MM.1S (cell line): ENCODE data around the gene KRT4.

Experiments used
- DNase-seq: peaks from one replicate; pipeline ENCODE4 v3.0.0-alpha.2; 2015
- H2AFZ ChIP-seq: fragments of 300-600 bp; sonication (generic); 2 replicates; pipeline ENCODE4 v1.6.0; 2016; ENCODE audit warnings: antibody characterized with exemption, low read length
- H3F3A ChIP-seq: fragments of 300-600 bp; sonication (generic); 2 replicates; pipeline ENCODE4 v1.6.1; 2016; ENCODE audit warnings: mild to moderate bottlenecking, antibody characterized with exemption, low read length, moderate library complexity, mixed read lengths; ENCODE audit not compliant: insufficient read depth
- H3K27ac ChIP-seq: fragments of 300-600 bp; sonication (generic); 2 replicates; pipeline ENCODE4 v1.5.1; 2016; ENCODE audit warnings: mild to moderate bottlenecking, low read length
- H3K27me3 ChIP-seq: fragments of 300-600 bp; sonication (generic); replicated peaks from 2 replicates; pipeline ENCODE4 v1.6.0; 2016; ENCODE audit warnings: low read length; ENCODE audit not compliant: insufficient read depth
- H3K36me3 ChIP-seq: fragments of 300-600 bp; sonication (generic); replicated peaks from 2 replicates; pipeline ENCODE4 v1.6.1; 2016; ENCODE audit warnings: mild to moderate bottlenecking, low read length, mixed read lengths; ENCODE audit not compliant: insufficient read depth
- H3K4me1 ChIP-seq: fragments of 300-600 bp; sonication (generic); 2 replicates; pipeline ENCODE4 v1.6.1; 2016; ENCODE audit warnings: low read length, mixed read lengths
- H3K4me2 ChIP-seq: fragments of 300-600 bp; sonication (generic); 2 replicates; pipeline ENCODE4 v1.6.0; 2016; ENCODE audit warnings: low read depth, low read length
- H3K4me3 ChIP-seq: fragments of 300-600 bp; sonication (generic); 2 replicates; pipeline ENCODE4 v1.5.1; 2016; ENCODE audit warnings: low read length, mixed read lengths
- H3K79me2 ChIP-seq: fragments of 300-600 bp; sonication (generic); 2 replicates; pipeline ENCODE4 v1.6.1; 2016; ENCODE audit warnings: mixed run types, low read length, mixed read lengths
- H3K9ac ChIP-seq: fragments of 300-600 bp; sonication (generic); 2 replicates; pipeline ENCODE4 v1.6.1; 2016; ENCODE audit warnings: low read length, mixed read lengths
- H3K9me2 ChIP-seq: fragments of 300-600 bp; sonication (generic); replicated peaks from 2 replicates; pipeline ENCODE4 v1.6.1; 2016; ENCODE audit warnings: mild to moderate bottlenecking, low read length, mixed read lengths; ENCODE audit not compliant: insufficient read depth
- H3K9me3 ChIP-seq: fragments of 300-600 bp; sonication (generic); replicated peaks from 2 replicates; pipeline ENCODE4 v1.6.1; 2016; ENCODE audit warnings: mild to moderate bottlenecking, low read length, mixed read lengths; ENCODE audit not compliant: insufficient read depth
- H4K20me1 ChIP-seq: fragments of 300-600 bp; sonication (generic); 2 replicates; pipeline ENCODE4 v1.6.1; 2016; ENCODE audit warnings: mild to moderate bottlenecking, low read length, moderate library complexity, mixed read lengths; ENCODE audit not compliant: insufficient read depth
- CTCF ChIP-seq: fragments of 300-600 bp; sonication (generic); IDR thresholded peaks from 2 replicates; pipeline ENCODE4 v1.5.1; 2016; ENCODE audit warnings: antibody characterized with exemption, low read length, mixed read lengths
- EZH2 ChIP-seq: fragments of 300-600 bp; sonication (generic); optimal IDR thresholded peaks from 2 replicates; pipeline ENCODE3; 2017; ENCODE audit warnings: low read depth, mild to moderate bottlenecking, antibody characterized with exemption, low read length, mixed read lengths
- EZH2phosphoT487 ChIP-seq: fragments of 300-600 bp; sonication (generic); IDR thresholded peaks from 2 replicates; pipeline ENCODE4 v1.6.1; 2018; ENCODE audit warnings: antibody characterized with exemption, low read length

The KRT4 gene

GRCh38 chr12:52805739-52806138, 8.2 kb downstream of the KRT4 start:
- H3K4me2 ChIP-seq = no peak overlapping the region
- H3K9ac ChIP-seq = no peak overlapping the region
- DNase-seq = no peak
- H3K9me3 ChIP-seq = no peaks in the 10 kb centered on the region
- H3F3A ChIP-seq = no peaks in the 10 kb centered on the region
- TF ChIP-seq EZH2phosphoT487 (no peak), EZH2 (no peak), CTCF (no peak)
- H3K79me2 ChIP-seq = no peaks in the 10 kb centered on the region
- H4K20me1 ChIP-seq = no peaks in the 10 kb centered on the region
- no peak overlapping the region for H3K27ac ChIP-seq
- no peak overlapping the region for H2AFZ ChIP-seq
- H3K4me1 ChIP-seq = no peaks in the 10 kb centered on the region
- H3K9me2 ChIP-seq = no peaks in the 10 kb centered on the region
- H3K27me3 ChIP-seq = peaks cover 65% of the 10 kb centered on the region
- H3K4me3 ChIP-seq = no peak overlapping the region
- no peaks in the 10 kb centered on the region for H3K36me3 ChIP-seq

- no peak overlapping the region for H3K4me2 ChIP-seq
- no peak overlapping the region for H2AFZ ChIP-seq
- H3K9me2 ChIP-seq = no peaks in the 10 kb centered on the region
- H4K20me1 ChIP-seq = no peaks in the 10 kb centered on the region
- H3K4me3 ChIP-seq = no peak overlapping the region
- H3K27me3 ChIP-seq = peaks cover 63% of the 10 kb centered on the region
- no peaks in the 10 kb centered on the region for H3K4me1 ChIP-seq
- H3K27ac ChIP-seq = no peak overlapping the region
- no peaks in the 10 kb centered on the region for H3K9me3 ChIP-seq
- no peaks in the 10 kb centered on the region for H3K36me3 ChIP-seq
- no peak overlapping the region for H3K9ac ChIP-seq
- no peaks in the 10 kb centered on the region for H3K79me2 ChIP-seq
- TF ChIP-seq CTCF (no peak), EZH2phosphoT487 (no peak), EZH2 (no peak)
- DNase-seq = no peak
- no peaks in the 10 kb centered on the region for H3F3A ChIP-seq
Measured at GRCh38 chr12:52805000-52805399, 8.9 kb downstream of the KRT4 start.

- Histone ChIP-seq H3K4me2 (no peak overlapping the region), H2AFZ (no peak overlapping the region), H3K9me2 (no peaks in the 10 kb centered on the region), H3K9ac (no peak overlapping the region), H3K27me3 (peaks cover 51% of the 10 kb centered on the region), H3K4me3 (no peak overlapping the region), H4K20me1 (no peaks in the 10 kb centered on the region), H3K4me1 (no peaks in the 10 kb centered on the region), H3F3A (no peaks in the 10 kb centered on the region), H3K27ac (no peak overlapping the region), H3K36me3 (no peaks in the 10 kb centered on the region), H3K9me3 (no peaks in the 10 kb centered on the region), H3K79me2 (no peaks in the 10 kb centered on the region)
- TF ChIP-seq CTCF = no peak
- no peak for TF ChIP-seq EZH2phosphoT487
- no peak for TF ChIP-seq EZH2
- DNase-seq = no peak
Measured at GRCh38 chr12:52802442-52802841, 11.5 kb downstream of the KRT4 start.

GRCh38 chr12:52801773-52802172, 12.1 kb downstream of the KRT4 start:
- Histone ChIP-seq H3K36me3 (no peaks in the 10 kb centered on the region), H3K27ac (no peak overlapping the region), H3K4me2 (no peak overlapping the region), H4K20me1 (no peaks in the 10 kb centered on the region), H3K79me2 (no peaks in the 10 kb centered on the region), H3F3A (no peaks in the 10 kb centered on the region), H3K27me3 (peaks cover 51% of the 10 kb centered on the region), H2AFZ (no peak overlapping the region), H3K4me1 (no peaks in the 10 kb centered on the region), H3K9me2 (no peaks in the 10 kb centered on the region), H3K9me3 (no peaks in the 10 kb centered on the region), H3K4me3 (no peak overlapping the region), H3K9ac (no peak overlapping the region)
- TF ChIP-seq CTCF (no peak), EZH2phosphoT487 (no peak)
- DNase-seq = no peak
